SH-SY5Y (cell line): ENCODE results near the gene TSKS.

Source experiments
- GATA2 ChIP-seq: IDR thresholded peaks from 2 replicates; pipeline ENCODE4 v1.6.1; 2011; ENCODE audit warnings: mild to moderate bottlenecking, low read depth, low read length
- GATA3 ChIP-seq: IDR thresholded peaks from 2 replicates; pipeline ENCODE4 v1.6.1; 2011; ENCODE audit warnings: low read depth, mild to moderate bottlenecking, low read length, moderate library complexity

The TSKS gene

DNA sequence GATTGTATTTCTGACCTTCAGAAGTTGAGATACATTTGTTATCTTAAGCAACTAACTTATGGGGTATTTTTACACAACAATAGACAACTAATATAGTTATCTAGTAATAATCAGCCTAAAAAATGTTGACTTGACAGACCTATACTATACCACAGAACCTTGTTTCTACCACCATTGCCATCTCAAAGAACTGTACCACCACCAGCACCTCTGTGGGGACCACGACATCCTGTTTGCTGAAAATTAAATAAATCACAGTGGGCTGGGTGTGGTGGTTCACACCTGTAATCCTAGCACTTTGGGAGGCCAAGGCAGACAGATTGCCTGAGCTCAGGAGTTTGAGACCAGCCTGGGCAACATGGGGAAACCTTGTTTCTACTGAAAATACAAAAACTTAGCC is 24.0 kb downstream of the TSKS start:
- no peak for TF ChIP-seq GATA2
- no peak for TF ChIP-seq GATA3

DNA sequence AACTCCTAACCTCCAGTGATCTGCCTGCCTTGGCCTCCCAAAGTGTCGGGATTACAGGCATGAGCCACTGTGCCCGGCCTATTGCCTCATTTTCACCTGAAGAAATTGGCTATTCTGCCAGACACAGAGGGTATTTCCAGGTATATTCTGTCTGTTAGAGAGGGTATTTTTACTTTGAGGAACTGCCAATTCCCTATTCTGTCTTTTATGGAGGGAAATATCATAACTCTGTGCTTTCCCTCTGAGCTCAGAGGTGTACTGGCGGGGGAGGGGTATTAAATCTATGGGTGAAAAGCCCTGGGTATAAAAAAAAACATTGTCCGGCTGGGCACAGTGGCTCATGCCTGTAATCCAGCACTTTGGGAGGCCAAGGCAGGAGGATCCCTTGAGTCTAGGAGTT is 24.8 kb downstream of the TSKS start:
- TF ChIP-seq GATA3 (no peak), GATA2 (no peak)

DNA sequence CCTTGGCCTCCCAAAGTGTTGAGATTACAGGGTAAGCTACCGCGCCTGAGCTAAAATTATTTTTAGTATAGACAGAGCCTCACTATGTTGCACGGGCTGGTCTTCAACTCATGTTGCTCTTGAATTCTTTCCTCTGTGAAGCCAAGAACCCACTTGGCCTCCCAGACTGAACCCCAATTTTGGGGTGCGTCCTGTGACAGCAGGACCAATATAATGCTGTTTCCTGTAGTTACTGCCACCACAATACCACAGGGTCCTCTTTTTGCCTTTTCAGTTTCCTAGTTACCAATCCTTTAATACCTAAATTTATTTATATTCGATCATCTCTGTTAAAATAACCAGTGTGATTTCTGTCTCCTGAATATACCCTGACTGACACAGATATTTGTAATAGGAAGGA is 32.9 kb downstream of the TSKS start:
- TF ChIP-seq GATA3, result no peak
- no peak for TF ChIP-seq GATA2

DNA sequence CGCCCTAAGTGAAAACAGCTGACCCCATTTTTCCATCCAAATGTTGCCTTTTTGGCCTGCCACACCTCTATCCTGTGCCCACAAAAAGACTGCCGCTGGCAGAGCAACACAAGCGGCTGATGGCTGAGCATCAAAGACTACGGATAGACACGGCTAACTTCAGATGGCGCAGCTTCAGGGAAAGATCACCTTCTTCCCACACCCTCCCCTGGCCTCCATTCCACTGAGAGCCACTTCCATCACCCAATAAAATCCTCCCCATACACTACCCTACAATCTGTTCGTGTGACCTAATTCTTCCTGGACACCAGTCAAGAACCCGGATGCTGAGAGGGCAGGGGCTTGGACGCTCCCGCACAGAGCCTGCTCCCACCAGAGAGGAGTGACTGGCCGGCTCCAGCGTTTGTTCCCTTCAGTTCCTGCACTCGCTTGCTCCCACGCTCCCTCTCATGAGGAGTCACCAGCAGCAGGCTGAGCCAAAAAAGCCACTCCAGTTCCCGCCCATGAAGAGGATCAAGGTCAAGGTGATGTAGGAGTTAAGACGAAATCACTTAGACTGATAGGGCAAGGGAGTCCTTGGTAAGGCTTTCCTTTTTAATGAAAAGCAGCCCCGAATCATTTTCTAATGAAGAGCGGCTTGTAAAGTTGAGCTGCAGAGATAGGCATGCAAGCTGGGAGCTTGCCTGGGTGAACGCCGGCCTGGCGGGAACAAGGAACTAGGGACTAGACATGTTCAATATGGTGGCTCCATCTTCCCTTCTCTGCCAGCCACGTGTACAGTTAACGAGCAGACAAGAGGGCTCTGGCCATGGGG is 35.7 kb downstream of the TSKS start:
- TF ChIP-seq GATA3 (no peak), GATA2 (no peak)

DNA sequence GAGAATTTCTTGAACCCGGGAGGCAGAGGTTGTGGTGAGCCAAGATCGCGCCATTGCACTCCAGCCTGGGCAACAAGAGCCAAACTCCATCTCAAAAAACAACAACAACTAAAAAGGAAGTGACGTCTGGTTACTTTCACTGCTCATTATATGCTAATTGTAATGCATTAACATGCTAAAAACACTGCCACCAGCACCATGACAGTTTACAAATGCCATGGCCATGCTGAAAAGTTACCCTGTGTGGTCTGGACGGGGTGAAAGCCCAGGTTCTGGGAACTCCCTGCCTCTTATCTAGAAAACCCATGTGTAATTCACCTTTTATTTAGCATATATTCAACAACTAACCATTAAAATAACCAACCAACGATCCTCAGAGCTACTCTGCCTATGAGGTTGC is 44.1 kb downstream of the TSKS start:
- no peak for TF ChIP-seq GATA2
- TF ChIP-seq GATA3, result no peak

DNA sequence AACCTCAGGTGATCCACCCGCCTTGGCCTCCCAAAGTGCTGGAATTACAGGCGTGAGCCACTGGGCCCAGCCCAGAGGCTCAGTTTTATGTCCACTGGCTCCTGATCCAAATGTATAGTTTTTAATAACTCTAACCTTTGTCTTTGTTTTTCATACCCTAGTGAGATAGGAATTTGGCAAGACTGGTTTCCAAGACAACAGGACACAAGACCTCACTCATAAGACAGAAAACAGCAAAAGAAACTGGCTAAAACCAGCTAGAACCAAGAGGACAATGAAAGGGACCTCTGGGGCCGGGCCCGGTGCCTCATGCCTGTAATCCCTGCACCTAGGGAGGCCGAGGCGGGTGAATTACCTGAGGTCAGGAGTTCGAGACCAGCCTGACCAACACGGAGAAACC is 44.6 kb downstream of the TSKS start:
- no peak for TF ChIP-seq GATA2
- no peak for TF ChIP-seq GATA3

DNA sequence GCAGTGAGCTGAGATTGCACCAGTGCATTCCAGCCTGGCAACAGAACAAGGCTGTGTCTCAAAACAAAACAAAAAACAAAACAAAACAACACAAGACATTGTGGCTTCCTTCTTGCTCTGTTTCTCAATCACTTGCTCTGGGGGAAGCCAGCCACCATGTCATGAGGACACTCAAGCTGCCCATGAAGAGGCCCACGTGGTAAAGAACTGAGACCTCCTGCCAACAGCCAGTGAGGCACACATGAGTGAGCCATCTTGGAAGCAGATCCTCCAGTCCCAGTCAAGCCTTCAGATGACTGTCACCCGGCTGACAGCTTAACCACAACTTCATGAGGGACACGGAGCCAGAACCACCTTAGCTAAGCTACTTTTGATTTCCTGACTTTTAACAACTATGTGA is 47.0 kb downstream of the TSKS start:
- TF ChIP-seq GATA3 (no peak), GATA2 (no peak)

DNA sequence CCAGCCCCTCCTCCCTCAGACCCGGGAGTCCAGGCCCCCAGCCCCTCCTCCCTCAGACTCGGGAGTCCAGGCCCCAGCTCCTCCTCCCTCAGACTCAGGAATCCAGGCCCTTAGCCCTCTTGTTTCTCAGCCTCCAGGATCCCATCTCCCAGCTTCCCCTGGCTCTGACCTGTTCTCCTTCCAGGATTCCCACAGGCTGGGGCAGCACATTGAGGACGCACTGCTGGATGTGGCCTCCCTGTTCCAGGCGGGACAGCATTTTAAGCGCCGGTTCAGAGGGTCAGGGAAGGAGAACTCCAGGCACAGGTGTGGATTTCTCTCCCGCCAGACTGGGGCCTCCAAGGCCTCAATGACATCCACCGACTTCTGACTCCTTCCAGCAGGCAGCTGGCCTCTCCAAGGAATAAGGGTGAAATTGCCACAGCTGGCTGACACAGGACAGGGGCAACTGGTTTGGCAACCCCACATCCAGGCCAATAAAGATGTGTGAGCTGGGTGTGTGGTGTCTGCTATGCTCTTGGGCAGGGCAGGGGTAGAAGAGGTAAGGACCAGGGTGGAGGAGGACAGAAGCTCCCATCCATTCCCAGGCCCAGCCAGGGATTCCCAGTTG is 49.8 kb downstream of the TSKS start:
- TF ChIP-seq GATA2, result no peak
- TF ChIP-seq GATA3, result no peak

DNA sequence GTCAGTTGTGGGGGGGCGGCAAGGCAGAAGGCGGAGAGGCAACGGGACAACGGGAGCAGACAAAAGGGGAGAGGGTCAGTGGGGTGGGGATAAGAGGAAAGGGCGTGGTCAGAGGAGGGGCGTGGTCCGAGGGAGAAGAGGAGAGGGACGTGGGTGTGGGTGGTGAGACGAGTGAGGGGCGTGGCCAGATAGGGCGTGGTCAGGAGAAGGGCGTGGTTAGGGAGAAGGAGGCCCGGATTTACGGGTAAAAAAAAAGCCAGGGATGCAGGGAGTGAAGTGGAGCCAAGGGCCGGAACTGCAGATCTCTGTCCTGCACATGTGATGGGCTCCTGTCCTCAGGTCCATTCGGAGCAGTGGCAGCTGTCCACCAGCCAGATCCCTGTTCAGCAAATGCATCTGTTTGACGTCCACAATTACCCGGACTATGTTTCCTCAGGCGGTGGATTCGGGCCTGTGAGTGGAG is 50.7 kb downstream of the TSKS start:
- no peak for TF ChIP-seq GATA2
- no peak for TF ChIP-seq GATA3

DNA sequence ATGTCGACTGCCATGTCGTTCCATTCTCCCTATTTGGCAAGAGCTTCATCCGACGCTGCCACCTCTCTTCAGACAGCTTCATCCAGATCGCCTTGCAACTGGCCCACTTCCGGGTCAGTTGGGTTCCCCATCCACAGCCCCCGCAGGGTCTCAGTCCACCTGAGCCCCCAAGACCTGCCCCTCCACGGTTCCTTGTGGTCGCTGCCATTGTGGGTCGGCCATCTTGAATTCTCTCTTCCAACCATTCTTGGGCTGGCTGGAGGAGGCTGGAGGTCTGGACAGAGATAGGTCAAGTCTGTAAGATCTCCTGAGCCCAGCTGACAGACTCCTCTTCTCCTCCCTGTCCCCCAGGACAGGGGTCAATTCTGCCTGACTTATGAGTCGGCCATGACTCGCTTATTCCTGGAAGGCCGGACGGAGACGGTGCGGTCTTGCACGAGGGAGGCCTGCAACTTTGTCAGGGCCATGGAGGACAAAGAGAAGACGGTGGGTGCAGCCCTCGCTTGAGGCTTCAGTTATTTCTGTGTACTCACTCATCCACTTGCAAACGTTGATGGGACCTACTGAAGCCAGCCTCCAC is 52.6 kb downstream of the TSKS start:
- TF ChIP-seq GATA2 (no peak), GATA3 (no peak)

DNA sequence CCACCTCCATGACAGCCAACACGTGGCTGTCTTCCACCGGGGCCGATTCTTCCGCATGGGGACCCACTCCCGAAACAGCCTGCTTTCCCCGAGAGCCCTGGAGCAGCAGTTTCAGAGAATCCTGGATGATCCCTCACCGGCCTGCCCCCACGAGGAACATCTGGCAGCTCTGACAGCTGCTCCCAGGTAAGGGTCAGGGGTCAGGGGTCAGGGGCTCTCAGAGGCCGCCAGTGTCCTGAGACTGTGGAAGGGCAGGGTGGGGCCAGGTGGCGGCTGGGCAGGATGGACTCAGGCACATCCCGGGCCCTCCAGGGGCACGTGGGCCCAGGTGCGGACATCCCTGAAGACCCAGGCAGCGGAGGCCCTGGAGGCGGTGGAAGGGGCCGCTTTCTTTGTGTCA is 57.2 kb downstream of the TSKS start:
- TF ChIP-seq GATA3 (no peak), GATA2 (no peak)

DNA sequence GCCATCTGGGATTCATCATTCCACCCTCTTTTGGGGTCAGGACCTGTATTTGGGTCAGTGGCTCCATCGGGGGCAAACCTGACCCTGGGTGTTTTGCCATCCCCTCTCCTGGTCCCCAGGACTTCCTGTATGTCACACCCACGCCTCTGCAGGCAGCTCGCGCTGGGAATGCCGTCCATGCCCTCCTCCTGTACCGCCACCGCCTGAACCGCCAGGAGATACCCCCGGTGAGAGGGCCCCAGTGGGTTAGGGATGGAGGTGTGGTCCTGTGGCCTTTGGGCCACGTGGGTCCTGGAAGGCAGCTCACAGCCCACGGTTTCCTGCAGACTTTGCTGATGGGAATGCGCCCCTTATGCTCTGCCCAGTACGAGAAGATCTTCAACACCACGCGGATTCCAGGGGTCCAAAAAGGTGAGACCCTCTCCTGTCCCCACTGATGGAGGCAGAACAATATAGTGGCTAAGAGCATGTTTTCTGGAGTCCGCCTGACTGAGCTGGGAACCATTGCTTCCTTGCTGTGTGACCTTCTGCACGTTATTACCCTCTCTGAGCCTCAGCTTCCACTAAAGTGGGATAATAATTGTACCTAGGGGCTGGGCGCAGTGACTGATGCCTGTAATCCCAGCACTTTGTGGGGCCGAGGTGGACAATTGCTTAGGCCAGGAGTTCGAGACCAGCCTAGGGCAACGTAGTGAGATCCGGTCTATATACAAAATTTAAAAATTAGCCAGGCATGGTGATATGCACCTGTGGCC is 58.0 kb downstream of the TSKS start:
- TF ChIP-seq GATA3 (no peak), GATA2 (no peak)

DNA sequence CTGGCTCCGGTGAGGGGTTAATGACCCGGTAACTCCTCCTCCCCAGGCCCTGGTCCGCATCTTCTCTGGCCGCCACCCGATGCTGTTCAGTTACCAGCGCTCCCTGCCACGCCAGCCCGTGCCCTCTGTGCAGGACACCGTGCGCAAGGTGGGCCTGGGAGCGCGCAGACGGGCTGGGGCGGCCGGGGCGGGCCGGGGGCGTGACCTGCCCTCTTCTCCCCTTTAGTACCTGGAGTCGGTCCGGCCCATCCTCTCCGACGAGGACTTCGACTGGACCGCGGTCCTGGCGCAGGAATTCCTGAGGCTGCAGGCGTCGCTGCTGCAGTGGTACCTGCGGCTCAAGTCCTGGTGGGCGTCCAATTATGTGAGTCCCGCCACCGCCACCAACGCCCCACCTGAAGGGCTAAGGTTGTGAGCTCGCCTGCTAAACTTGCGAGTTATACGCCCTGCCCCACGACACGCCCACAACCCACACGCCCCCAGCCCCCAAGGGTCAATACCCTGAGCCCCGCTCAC is 61.8 kb downstream of the TSKS start:
- TF ChIP-seq GATA2 (no peak), GATA3 (no peak)

DNA sequence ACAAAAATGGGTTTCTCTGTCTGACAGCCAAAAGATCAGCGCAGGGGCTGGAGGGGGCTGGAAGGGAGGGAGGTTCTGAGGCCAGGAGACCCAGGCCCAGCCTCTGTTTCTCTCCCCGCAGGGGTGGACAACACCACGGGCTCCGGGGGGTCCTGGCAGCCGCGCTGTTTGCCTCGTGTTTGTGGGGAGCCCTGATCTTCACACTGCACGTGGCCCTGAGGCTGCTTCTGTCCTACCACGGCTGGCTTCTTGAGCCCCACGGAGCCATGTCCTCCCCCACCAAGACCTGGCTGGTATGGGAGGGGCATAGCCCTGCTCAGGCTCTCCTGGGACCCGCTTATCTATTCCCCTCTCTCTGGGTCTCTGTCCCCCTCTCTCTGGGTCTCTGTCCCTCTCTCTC is 62.5 kb downstream of the TSKS start:
- TF ChIP-seq GATA2 (no peak), GATA3 (no peak)
